Measurements from ENCODE around the gene SLC47A1. TPM values are rescaled to one million over a fixed set of nuclear protein-coding genes. Genes with fewer than 3 reads are reported as not detected.
"Not testable (repeated sequence)": the region's sequence is repeated elsewhere in the genome, so short reads cannot be mapped to it uniquely, and the experiment has no call there.

SLC47A1 gene
- total RNA-seq: under 1 TPM; 0.19 to 0.58 TPM

- ATAC-seq (replicated peaks): peak; percentile 69
- peaks cover 44% of the 10 kb centered on the region for H3K27me3 Mint-ChIP-seq
- no peaks in the 10 kb centered on the region for H3K36me3 Mint-ChIP-seq (ENCODE audit: low read depth)
- H3K4me1 Mint-ChIP-seq: no peaks in the 10 kb centered on the region
- peak within 1 kb of the TSS; percentile 59 for H3K4me3 Mint-ChIP-seq
- no peak within 1 kb of the TSS for H3K27ac Mint-ChIP-seq
- no peaks in the 10 kb centered on the region for H3K9me3 Mint-ChIP-seq
Observed at GRCh38 chr17:19533718-19534561, at the start of gene SLC47A1. TSS of gene SLC47A1 (plus strand) at chr17:19533854. CDS start at chr17:19533940, 86 bp downstream.

DNA sequence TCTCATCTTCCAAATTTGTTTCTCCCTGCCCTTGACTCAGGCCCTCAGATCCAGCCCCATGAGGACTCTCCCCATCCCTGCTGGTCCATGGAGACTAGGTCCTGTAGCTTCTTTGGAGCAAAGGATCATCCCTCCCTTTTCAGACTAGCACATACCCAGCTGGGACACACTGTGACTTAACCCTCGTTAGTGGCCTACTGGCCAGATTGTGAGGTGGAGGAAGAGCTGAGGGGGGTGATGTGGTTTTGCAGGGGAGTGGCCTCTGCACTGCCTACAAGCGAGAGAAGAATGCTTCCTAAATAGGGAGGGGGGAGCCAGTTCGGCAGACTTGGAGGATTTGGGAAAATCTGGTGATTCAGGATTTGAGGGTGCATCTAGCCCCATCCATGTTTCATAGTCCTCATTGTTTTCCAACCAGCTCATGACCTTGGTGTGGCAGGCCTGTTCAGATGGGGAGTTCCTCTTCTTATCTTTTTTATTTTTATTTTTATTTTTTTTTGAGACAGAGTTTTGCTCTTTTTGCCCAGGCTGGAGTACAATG, 47.8 kb upstream of the SLC47A1 start:
- Mint-ChIP-seq H3K27ac (no peak overlapping the region), H3K36me3 (ENCODE audit: low read depth) (no peaks in the 10 kb centered on the region), H3K4me3 (no peak overlapping the region), H3K9me3 (no peaks in the 10 kb centered on the region), H3K4me1 (no peaks in the 10 kb centered on the region), H3K27me3 (peaks cover 10% of the 10 kb centered on the region)
- ATAC-seq (replicated peaks): no peak

- ATAC-seq (replicated peaks): no peak
- Mint-ChIP-seq H3K4me1 (no peaks in the 10 kb centered on the region), H3K4me3 (no peak overlapping the region), H3K27ac (no peak overlapping the region), H3K36me3 (ENCODE audit: low read depth) (no peaks in the 10 kb centered on the region), H3K27me3 (peaks cover 12% of the 10 kb centered on the region), H3K9me3 (no peaks in the 10 kb centered on the region)
Observed at GRCh38 chr17:19486351-19487023, 47.2 kb upstream of the SLC47A1 start.

DNA sequence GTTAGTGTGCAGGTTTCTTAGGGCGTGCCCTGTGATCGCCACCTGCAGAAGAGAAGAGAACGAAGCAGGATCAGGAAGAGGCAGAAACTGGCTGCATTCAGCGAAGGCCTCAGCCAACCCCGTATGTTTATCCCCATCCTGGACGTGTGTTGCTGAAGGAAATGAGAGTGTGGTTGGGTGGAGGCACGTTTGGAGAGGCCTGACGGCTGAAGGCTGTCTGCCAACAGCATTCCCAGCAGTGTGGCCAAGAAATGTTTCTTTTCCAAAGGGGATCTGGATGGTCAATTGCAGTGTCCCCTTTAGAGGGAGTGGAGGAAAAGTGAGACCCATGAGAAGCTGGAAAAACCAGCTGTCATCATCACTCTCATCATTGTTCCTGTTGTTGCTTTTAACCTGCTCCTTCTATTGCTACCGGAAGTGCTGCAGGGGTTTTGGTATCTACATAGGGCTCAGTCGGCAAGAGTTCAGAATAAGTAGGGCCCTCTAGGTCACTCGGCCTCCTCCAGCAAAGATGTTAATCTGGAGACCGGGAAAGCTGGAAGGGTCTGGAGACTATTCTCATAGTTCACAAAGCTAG, 46.5 kb upstream of the SLC47A1 start:
- no peak for ATAC-seq (replicated peaks)

DNA sequence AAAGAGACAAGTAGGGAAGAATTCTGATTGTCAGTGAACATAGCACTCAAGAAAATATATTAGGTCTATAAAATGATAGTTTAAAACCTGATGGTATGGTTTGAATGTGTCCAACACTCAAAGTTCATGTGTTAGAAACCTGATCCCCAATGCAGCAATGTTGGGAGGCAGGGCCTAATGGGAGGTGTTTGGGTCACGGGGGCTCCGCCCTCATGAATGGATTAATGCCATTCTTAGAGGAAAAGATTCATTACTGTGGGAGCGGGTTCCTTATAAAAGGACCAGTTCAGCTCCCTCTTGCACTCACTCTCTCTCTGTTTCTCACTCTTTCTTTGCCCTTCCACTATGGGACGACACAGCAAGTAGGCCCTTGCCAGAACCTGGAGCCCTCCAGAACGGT, 41.5 kb upstream of the SLC47A1 start:
- H3K27ac Mint-ChIP-seq: no peak overlapping the region
- H3K36me3 Mint-ChIP-seq (ENCODE audit: low read depth): no peaks in the 10 kb centered on the region
- ATAC-seq (replicated peaks): no peak
- H3K4me3 Mint-ChIP-seq: no peak overlapping the region
- H3K27me3 Mint-ChIP-seq: peaks cover 12% of the 10 kb centered on the region
- no peaks in the 10 kb centered on the region for H3K4me1 Mint-ChIP-seq
- no peaks in the 10 kb centered on the region for H3K9me3 Mint-ChIP-seq

More for the DNA sequence above, 46.5 kb upstream of the SLC47A1 start:
- Mint-ChIP-seq H3K9me3 (no peaks in the 10 kb centered on the region), H3K4me1 (no peaks in the 10 kb centered on the region), H3K36me3 (ENCODE audit: low read depth) (no peaks in the 10 kb centered on the region), H3K27ac (no peak overlapping the region), H3K27me3 (peaks cover 12% of the 10 kb centered on the region), H3K4me3 (no peak overlapping the region)

DNA sequence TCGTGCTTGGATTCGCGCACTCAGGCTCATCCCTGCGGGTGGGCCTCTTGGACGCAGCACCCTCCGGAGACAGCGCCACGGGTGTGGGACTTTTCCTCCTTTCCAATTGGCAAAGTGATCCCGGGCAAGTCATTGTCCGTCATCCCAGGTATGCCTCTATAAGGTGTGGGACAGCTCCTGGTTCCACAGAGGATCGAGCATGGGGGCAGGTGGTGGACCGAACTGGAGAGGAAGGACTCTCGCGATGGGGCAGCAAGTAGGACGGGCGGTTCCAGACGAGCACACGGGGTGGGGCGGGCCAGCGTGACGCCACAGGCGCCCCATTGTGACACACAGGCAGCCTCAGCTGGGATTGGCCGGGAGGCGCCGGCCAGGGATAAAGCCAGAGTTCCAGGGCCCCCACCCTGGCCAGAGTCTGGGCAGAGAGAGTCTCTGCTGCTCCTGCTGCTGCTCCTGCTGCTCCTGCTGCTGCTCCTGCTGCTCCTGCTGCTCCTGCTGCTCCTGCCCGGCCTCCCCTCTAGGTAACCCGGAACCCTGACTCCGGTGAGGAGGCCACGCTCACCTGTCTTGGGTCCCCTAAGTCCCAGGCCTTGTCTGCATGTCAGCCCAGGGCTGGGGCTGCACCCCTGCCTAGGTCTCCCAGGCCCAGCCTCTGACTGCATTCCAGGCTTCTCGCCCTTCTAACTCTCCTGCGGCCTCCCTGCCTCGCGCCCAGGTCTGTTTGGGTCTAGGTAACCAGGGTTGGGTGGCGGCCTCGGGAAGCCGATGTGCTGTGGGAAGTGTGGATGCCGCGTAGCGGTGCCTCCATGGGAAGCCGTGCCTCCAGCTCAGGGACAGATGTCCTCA, 38.5 kb upstream of the SLC47A1 start:
- Mint-ChIP-seq H3K4me3 (no peak overlapping the region), H3K27ac (no peak overlapping the region)
- no peak for ATAC-seq (replicated peaks)

GRCh38 chr17:19495828-19496528, 37.7 kb upstream of the SLC47A1 start:
- Mint-ChIP-seq H3K4me3 (no peak overlapping the region), H3K27ac (no peak overlapping the region), H3K9me3 (no peaks in the 10 kb centered on the region), H3K4me1 (no peaks in the 10 kb centered on the region), H3K36me3 (ENCODE audit: low read depth) (no peaks in the 10 kb centered on the region), H3K27me3 (peaks cover under 1% of the 10 kb centered on the region)
- no peak for ATAC-seq (replicated peaks)

More for the DNA sequence above, 38.5 kb upstream of the SLC47A1 start:
- no peaks in the 10 kb centered on the region for H3K9me3 Mint-ChIP-seq
- no peaks in the 10 kb centered on the region for H3K4me1 Mint-ChIP-seq
- H3K36me3 Mint-ChIP-seq (ENCODE audit: low read depth): no peaks in the 10 kb centered on the region
- H3K27me3 Mint-ChIP-seq: peaks cover 3% of the 10 kb centered on the region

DNA sequence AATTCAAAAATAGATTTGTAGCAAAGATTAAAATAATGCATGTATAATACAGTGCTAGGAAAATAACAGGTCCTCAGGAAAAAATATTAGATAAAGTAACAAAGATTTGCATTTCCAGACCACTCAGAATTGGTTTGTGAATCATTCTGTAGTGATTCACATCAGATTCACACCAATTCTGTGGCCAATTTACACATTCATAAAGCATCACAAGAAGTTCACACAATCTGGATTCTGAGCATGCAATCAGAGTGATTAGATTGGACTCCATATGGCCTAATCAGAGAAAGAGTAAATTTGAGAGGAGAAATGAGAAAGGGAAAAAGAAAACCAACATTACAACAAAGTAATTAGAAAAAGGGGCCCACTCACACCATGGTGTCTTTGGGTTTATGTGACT, 36.0 kb upstream of the SLC47A1 start:
- H3K9me3 Mint-ChIP-seq: no peaks in the 10 kb centered on the region
- ATAC-seq (replicated peaks): peak; percentile 25
- no peak overlapping the region for H3K27ac Mint-ChIP-seq
- H3K4me3 Mint-ChIP-seq: no peak overlapping the region
- H3K4me1 Mint-ChIP-seq: no peaks in the 10 kb centered on the region
- no peaks in the 10 kb centered on the region for H3K27me3 Mint-ChIP-seq
- H3K36me3 Mint-ChIP-seq (ENCODE audit: low read depth): no peaks in the 10 kb centered on the region

DNA sequence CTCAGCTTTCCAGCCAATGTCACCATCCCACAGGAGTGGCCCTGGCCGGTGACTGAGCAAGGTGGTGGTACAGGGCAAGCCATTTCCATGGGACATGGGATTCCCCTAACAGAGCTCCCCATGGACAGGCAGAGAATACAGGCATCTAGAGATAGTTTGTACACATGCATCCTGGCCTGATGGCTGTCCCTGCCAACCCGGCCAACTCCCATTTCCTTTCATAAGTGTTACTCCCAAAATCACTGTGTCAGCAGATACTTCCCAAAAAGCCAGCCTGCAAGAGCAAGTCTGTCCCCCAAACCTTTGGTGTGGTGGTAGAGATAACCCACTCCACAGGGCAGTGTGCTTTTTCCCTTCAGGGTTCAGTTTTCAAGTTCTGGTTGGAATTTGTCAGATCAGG, 32.4 kb upstream of the SLC47A1 start:
- no peaks in the 10 kb centered on the region for H3K9me3 Mint-ChIP-seq
- ATAC-seq (replicated peaks): no peak
- no peaks in the 10 kb centered on the region for H3K27me3 Mint-ChIP-seq
- no peaks in the 10 kb centered on the region for H3K36me3 Mint-ChIP-seq (ENCODE audit: low read depth)
- no peak overlapping the region for H3K27ac Mint-ChIP-seq
- no peaks in the 10 kb centered on the region for H3K4me1 Mint-ChIP-seq
- H3K4me3 Mint-ChIP-seq: no peak overlapping the region

- Mint-ChIP-seq H3K4me3 (peak overlapping the region; percentile 20), H3K27me3 (no peaks in the 10 kb centered on the region), H3K36me3 (ENCODE audit: low read depth) (no peaks in the 10 kb centered on the region), H3K4me1 (no peaks in the 10 kb centered on the region), H3K9me3 (no peaks in the 10 kb centered on the region), H3K27ac (peak overlapping the region; percentile 44)
- peak; percentile 96 for ATAC-seq (replicated peaks)
Observed at GRCh38 chr17:19502517-19502916, 31.1 kb upstream of the SLC47A1 start.

DNA sequence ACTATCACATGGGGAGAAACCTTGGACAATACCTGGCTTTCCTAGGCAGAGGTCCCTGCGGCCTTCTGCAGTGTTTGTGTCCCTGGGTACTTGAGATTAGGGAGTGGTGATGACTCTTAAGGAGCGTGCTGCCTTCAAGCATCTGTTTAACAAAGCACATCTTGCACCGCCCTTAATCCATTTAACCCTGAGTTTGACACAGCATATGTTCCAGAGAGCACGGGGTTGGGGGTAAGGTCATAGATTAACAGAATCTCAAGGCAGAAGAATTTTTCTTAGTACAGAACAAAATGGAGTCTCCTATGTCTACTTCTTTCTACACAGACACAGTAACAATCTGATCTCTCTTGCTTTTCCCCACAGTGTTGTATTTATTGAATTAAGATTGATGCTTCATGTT, 28.1 kb upstream of the SLC47A1 start:
- H3K4me1 Mint-ChIP-seq: peaks cover 11% of the 10 kb centered on the region
- H3K27ac Mint-ChIP-seq; H3K27me3 Mint-ChIP-seq; ATAC-seq (replicated peaks); H3K9me3 Mint-ChIP-seq: not testable (repeated sequence)
- H3K36me3 Mint-ChIP-seq (ENCODE audit: low read depth): peaks cover 12% of the 10 kb centered on the region
- H3K4me3 Mint-ChIP-seq: peak overlapping the region; percentile 86

GRCh38 chr17:19507775-19508576, 25.7 kb upstream of the SLC47A1 start:
- Mint-ChIP-seq H3K4me1 (peaks cover 11% of the 10 kb centered on the region), H3K27me3 (no peaks in the 10 kb centered on the region), H3K36me3 (ENCODE audit: low read depth) (peaks cover 12% of the 10 kb centered on the region), H3K4me3 (peak overlapping the region; percentile 86), H3K27ac (peak overlapping the region; percentile 100), H3K9me3 (no peaks in the 10 kb centered on the region)
- peak; percentile 86 for ATAC-seq (replicated peaks)

GRCh38 chr17:19508577-19508867, 25.1 kb upstream of the SLC47A1 start:
- peaks cover 11% of the 10 kb centered on the region for H3K4me1 Mint-ChIP-seq
- no peaks in the 10 kb centered on the region for H3K27me3 Mint-ChIP-seq

More at GRCh38 chr17:19508577-19508867, 25.1 kb upstream of the SLC47A1 start:
- H3K9me3 Mint-ChIP-seq: no peaks in the 10 kb centered on the region
- ATAC-seq (replicated peaks): no peak
- peak overlapping the region; percentile 100 for H3K27ac Mint-ChIP-seq
- peaks cover 12% of the 10 kb centered on the region for H3K36me3 Mint-ChIP-seq (ENCODE audit: low read depth)
- H3K4me3 Mint-ChIP-seq: peak overlapping the region; percentile 86
